GM18873 (cell line): ENCODE results near the gene RIOK3.
"Not testable (repeated sequence)": the region's sequence is repeated elsewhere in the genome, so short reads cannot be mapped to it uniquely, and the experiment has no call there.

ENCODE experiments used
- ATAC-seq: cut with Tn5 transposase; IDR thresholded peaks from one replicate; pipeline ENCODE4 v1.9.1; 2021; ENCODE audit warnings: mild to moderate bottlenecking, moderate library complexity, moderate number of reproducible peaks; ENCODE audit not compliant: unreplicated experiment, low FRiP score

RIOK3 gene

GRCh38 chr18:23450022-23450421, 3.1 kb upstream of the RIOK3 start:
- no peak for ATAC-seq

GRCh38 chr18:23451011-23451410, 2.1 kb upstream of the RIOK3 start:
- no peak for ATAC-seq

DNA sequence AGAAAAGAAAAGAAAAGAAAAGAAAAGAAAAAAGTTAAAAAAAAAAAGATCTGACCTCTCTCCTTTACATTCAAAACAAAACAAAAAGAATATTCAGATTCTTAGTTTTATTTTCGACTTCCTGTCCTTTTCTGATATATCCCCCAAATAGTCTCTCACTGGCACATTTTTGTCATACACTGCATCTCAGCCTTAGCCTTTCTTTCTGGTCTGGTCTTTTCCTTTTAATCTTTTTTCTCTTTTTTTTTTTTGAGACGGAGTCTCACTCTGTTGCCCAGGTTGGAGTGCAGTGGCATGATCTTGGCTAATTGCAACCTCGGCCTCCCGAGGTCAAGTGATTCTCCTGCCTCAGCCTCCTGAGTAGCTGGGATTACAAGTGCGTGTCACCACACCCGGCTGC, 1.6 kb upstream of the RIOK3 start:
- no peak for ATAC-seq

DNA sequence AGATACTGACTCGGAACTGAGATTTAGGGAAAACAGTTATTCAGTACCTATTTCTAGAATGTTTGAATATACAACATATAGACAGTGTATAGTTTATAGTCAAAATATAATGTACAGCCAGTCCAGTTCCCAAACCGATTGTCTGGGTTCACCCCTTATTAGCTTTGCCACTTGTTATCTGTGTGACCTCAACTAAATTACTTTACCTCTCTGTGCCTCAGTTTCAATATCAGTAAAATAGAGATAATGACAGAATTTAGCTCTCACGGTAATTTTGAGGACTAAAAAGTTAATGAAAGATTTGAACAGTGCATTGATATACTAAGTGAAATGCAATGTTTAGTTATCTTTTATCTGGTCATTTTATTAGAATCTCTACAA, 750 bp upstream of the RIOK3 start:
- ATAC-seq: no peak

DNA sequence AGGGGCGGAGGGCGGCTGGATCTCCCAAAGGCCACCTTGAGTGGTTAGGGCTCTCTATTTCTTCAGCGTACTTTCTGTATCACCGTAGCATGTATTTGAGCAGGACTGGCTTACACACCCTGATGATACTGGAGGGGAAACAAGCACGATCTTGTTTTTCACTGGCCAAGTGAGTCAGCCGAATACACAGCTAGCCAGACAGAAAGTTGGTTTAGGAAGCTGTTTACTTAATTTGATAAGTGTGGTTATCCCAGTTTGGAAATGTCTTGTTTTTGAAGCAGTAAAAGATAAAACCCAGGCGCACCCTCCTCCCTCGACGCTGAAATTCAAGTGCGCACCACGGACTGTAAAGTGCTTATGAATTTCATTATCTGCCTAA, 582 bp downstream of the RIOK3 start:
- no peak for ATAC-seq

GRCh38 chr18:23456835-23457234, 3.7 kb downstream of the RIOK3 start:
- no peak for ATAC-seq

- no peak for ATAC-seq
Measured at GRCh38 chr18:23458830-23459529, 5.9 kb downstream of the RIOK3 start.

DNA sequence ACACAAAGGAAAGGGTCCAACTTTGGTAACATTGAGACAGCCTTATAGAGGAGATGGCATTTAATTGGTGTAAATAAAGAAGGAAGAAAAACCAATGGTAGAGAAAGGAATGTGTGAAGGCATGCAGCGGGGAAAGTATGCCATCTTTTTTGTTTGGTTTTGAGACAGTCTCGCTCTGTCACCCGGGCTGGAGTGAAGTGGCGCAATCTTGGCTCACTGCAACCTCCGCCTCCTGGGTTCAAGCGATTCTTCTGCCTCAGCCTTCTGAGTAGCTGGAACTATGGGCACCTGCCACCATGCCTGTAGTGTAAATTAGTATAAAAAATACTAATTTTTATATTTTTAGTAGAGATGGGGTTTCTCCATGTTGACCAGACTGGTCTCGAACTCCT, 6.4 kb downstream of the RIOK3 start:
- no peak for ATAC-seq

GRCh38 chr18:23460285-23461273, 7.5 kb downstream of the RIOK3 start:
- ATAC-seq: no peak

DNA sequence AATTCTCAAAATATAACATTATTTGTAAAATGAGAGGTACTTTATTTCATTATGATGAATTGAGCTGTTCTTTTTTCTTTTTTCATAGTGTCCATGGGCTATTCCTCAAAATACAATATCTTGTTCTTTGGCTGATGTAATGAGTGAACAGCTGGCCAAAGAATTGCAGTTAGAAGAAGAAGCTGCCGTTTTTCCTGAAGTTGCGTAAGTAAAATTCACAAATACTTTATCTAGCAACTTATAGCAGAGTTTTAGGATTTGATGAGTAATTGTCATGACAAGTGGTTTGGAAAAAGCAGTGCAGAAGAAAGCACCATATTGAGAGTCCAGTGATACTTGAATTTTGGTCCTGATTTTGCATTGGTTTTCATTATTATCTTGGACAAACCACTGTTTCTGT, 9.8 kb downstream of the RIOK3 start:
- ATAC-seq: no peak

DNA sequence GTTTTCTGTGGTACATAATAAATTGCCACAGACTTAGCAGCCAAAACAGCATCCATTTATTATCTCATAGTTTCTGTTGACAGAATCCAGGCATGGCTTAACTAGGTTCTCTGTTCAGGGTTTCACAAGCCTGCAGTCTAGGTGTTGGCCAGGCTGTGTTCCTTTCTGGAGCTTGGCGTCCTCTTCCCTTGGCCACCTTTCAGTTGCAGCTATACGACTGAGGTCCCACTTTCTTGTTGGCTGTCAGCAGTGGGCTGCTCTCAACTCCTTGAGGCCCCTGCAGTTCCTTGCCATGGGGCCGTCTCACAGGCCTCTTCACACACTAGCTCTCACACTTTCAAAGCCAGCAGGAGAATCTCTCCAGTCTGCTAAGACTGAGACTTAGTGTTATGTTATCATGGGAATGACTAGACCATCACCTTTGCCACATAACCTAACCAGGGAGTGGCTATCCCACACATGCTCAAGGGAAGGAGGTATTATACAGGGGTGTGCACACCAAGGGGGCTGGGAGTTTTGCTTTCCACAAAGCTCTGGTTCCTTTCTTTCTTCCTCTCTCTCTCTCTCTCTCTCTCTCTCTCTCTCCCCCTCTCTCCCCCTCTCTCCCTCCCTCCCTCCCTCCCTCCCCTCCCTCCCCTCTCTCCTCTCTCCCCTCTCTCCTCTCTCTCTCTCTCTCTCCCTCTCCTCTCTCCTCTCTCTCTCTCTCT, 15.8 kb downstream of the RIOK3 start:
- no peak for ATAC-seq

DNA sequence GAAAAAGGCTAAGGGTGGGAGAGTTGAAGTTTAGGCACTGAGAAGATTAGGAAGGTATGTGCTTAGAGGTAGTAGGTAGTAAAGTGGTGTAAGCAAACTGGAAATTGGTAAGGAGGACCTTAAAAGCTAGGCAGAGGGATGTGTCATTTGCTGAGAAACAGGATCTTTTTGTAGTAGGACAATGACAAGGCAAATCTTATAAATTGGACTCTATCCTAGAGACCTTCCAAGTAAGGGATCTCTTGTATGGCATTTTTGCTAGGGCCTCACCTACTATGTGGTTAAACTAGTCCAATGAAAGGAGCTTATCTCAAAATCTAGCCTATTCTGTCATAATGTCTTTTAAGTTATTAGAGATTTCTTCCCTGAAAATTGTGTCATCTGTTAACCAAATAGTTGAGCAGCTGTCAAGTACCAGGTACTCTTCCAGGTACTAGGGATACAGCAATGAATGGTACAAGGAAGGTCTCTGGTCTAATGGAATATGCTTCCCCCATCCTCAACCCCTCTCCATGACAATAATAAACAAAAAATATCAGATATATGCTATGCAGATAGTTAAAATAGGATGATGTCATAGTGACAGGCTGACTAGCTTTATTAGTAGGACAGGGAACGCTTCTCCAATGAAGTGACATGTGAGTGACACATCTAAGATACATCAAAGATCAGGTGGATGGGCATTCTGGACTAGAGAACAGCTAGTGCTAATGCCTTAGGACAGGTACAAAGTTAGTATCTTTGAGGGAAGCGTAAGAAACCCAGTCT, 17.7 kb downstream of the RIOK3 start:
- ATAC-seq: no peak

DNA sequence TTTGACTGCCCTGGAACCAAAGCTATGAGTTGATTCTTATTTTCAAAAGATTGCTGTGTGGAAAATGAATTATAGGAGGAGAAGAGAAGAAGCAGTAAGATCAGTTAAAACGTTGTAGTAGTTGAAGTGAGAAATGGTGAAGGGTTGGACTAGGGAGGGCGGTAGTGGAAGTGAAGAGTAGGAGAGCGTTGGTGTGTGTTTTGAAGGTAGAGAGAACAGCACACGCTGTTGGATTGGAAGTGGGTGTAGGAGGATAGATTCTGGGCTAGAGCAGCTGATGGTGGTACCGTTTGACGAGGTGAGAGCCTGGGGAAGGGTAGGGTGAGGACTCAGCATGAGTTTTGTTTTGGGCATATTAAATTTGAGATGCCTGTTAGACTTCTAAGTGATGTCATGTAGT, 18.4 kb downstream of the RIOK3 start:
- no peak for ATAC-seq

- no peak for ATAC-seq
Measured at GRCh38 chr18:23479829-23480505, 26.9 kb downstream of the RIOK3 start.

GRCh38 chr18:23484561-23485182, 31.6 kb downstream of the RIOK3 start:
- ATAC-seq: no peak

- ATAC-seq: no peak
Measured at GRCh38 chr18:23485386-23485785, 32.3 kb downstream of the RIOK3 start.

DNA sequence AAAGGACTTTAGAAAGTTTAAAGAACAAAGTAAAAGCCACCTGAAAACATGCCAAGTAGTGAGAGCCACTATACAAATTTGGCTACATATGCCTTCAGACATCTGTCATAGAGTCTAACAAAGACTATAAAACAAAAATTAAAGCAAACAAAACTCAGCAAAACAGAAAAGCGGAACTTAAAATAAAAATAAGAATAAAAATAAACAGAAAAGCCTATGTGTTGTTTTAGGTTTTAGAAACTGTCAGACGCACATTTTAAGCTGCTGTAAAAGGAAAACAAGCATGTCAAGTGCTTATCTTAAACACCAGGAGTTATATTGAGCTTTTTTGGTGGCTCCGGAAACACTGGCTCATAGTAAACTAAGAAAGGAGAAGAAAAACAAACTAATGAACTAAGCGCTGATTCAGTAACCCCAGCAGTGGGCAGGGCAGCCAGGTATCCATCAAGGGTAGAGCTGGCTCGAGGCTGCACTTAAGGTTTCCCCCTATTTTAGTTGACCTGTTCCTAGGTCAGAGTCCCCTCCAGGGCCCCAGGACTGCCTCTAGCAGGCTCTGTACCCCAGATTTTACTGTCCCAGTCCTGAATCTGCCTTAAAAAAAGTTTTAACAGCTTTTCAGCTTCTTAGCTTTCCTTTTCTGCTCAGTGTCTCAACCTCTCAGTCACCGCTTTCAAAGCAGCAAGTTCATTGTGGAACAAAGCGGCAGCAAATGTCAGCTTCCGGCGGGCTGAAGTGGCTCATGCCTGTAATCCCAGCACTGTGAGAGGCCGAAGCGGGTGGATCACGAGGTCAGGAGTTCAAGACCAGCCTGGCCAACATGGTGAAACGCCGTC, 34.9 kb downstream of the RIOK3 start:
- peak; percentile 49 for ATAC-seq

- ATAC-seq: not testable (repeated sequence)
Measured at GRCh38 chr18:23489586-23489985, 36.5 kb downstream of the RIOK3 start.

DNA sequence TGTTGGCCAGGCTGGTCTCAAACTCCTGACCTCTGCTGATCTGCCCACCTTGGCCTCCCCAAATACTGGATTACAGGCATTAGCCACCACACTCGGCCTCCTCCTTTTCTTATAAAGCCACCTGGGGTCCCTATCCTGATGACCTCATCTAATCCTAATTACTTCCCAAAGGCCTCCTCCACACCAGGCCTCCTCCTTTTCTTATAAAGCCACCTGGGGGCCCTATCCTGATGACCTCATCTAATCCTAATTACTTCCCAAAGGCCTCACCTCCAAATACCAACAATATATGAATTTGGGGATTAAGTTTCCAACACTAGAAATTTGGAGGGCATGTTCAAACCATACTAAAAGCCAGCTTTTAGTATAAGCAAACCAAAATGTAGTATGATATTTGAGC, 40.6 kb downstream of the RIOK3 start:
- no peak for ATAC-seq
